Activated T-cell treated with anti-CD3 and anti-CD28 coated beads, Interleukin-2, amount 50 U/mL, for 24 hours (primary cell): ENCODE measurements around the gene POMT1.
"Not testable (repeated sequence)": the region's sequence is repeated elsewhere in the genome, so short reads cannot be mapped to it uniquely, and the experiment has no call there.

Experiments
- DNase-seq: peaks from one replicate; pipeline ENCODE4 v3.0.0-alpha.2; 2020
- H3K27ac Mint-ChIP-seq: 2 replicates; pipeline ENCODE4 v1.8.0; 2020; ENCODE audit warnings: mild to moderate bottlenecking, mixed read lengths
- H3K27me3 Mint-ChIP-seq: 2 replicates; pipeline ENCODE4 v1.8.0; 2020; ENCODE audit warnings: mixed read lengths
- H3K36me3 Mint-ChIP-seq: 2 replicates; pipeline ENCODE4 v1.8.0; 2020; ENCODE audit warnings: low read depth, mixed read lengths
- H3K4me1 Mint-ChIP-seq: 2 replicates; pipeline ENCODE4 v1.8.0; 2020; ENCODE audit warnings: low read depth, mixed read lengths
- H3K4me3 Mint-ChIP-seq: 2 replicates; pipeline ENCODE4 v1.8.0; 2020; ENCODE audit warnings: mild to moderate bottlenecking, moderate library complexity, mixed read lengths
- H3K9me3 Mint-ChIP-seq: 2 replicates; pipeline ENCODE4 v1.8.0; 2020; ENCODE audit warnings: mixed read lengths

Gene POMT1

GRCh38 chr9:131500377-131500776 lies 2.3 kb upstream of the POMT1 start:
- Mint-ChIP-seq H3K36me3 (peaks cover 78% of the 10 kb centered on the region), H3K27ac (peak overlapping the region; percentile 92), H3K9me3 (no peaks in the 10 kb centered on the region), H3K4me3 (peak overlapping the region; percentile 93), H3K27me3 (no peaks in the 10 kb centered on the region), H3K4me1 (peaks cover 71% of the 10 kb centered on the region)
- DNase-seq, result peak; percentile 74

GRCh38 chr9:131500939-131501541 lies 1.7 kb upstream of the POMT1 start:
- H3K4me3 Mint-ChIP-seq, result peak overlapping the region; percentile 93
- DNase-seq, result peak; percentile 68
- H3K27ac Mint-ChIP-seq, result peak overlapping the region; percentile 92
- H3K4me1 Mint-ChIP-seq, result peaks cover 75% of the 10 kb centered on the region
- H3K9me3 Mint-ChIP-seq, result no peaks in the 10 kb centered on the region
- H3K36me3 Mint-ChIP-seq, result peaks cover 74% of the 10 kb centered on the region
- H3K27me3 Mint-ChIP-seq, result no peaks in the 10 kb centered on the region

- H3K4me1 Mint-ChIP-seq, result peaks cover 64% of the 10 kb centered on the region
- peak overlapping the region; percentile 90 for H3K27ac Mint-ChIP-seq
- peak; percentile 75 for DNase-seq
- peaks cover 64% of the 10 kb centered on the region for H3K36me3 Mint-ChIP-seq
- no peaks in the 10 kb centered on the region for H3K27me3 Mint-ChIP-seq
- H3K4me3 Mint-ChIP-seq, result peak overlapping the region; percentile 93
- H3K9me3 Mint-ChIP-seq, result no peaks in the 10 kb centered on the region
These were observed 1.1 kb downstream of the POMT1 start for GRCh38 chr9:131503626-131504465.

GRCh38 chr9:131505012-131505411 lies 2.3 kb downstream of the POMT1 start:
- H3K36me3 Mint-ChIP-seq, result peaks cover 65% of the 10 kb centered on the region
- no peak for DNase-seq
- peaks cover 52% of the 10 kb centered on the region for H3K4me1 Mint-ChIP-seq
- no peaks in the 10 kb centered on the region for H3K9me3 Mint-ChIP-seq
- no peaks in the 10 kb centered on the region for H3K27me3 Mint-ChIP-seq
- H3K4me3 Mint-ChIP-seq, result no peak overlapping the region
- H3K27ac Mint-ChIP-seq, result no peak overlapping the region

- H3K27ac Mint-ChIP-seq, result no peak overlapping the region
- no peak overlapping the region for H3K4me3 Mint-ChIP-seq
- H3K4me1 Mint-ChIP-seq, result no peaks in the 10 kb centered on the region
- no peaks in the 10 kb centered on the region for H3K9me3 Mint-ChIP-seq
- peaks cover 51% of the 10 kb centered on the region for H3K36me3 Mint-ChIP-seq
- no peaks in the 10 kb centered on the region for H3K27me3 Mint-ChIP-seq
- no peak for DNase-seq
These were observed 8.7 kb downstream of the POMT1 start for GRCh38 chr9:131511416-131511815.

GRCh38 chr9:131511880-131512279 lies 9.2 kb downstream of the POMT1 start:
- H3K27ac Mint-ChIP-seq, result no peak overlapping the region
- DNase-seq, result no peak
- H3K4me3 Mint-ChIP-seq, result no peak overlapping the region
- H3K27me3 Mint-ChIP-seq, result no peaks in the 10 kb centered on the region
- no peaks in the 10 kb centered on the region for H3K9me3 Mint-ChIP-seq
- H3K4me1 Mint-ChIP-seq, result no peaks in the 10 kb centered on the region
- peaks cover 48% of the 10 kb centered on the region for H3K36me3 Mint-ChIP-seq

GRCh38 chr9:131513177-131513576 lies 10.5 kb downstream of the POMT1 start:
- no peaks in the 10 kb centered on the region for H3K27me3 Mint-ChIP-seq
- no peak for DNase-seq
- H3K9me3 Mint-ChIP-seq, result no peaks in the 10 kb centered on the region
- H3K4me1 Mint-ChIP-seq, result no peaks in the 10 kb centered on the region
- H3K4me3 Mint-ChIP-seq, result no peak overlapping the region
- no peak overlapping the region for H3K27ac Mint-ChIP-seq
- peaks cover 47% of the 10 kb centered on the region for H3K36me3 Mint-ChIP-seq

GRCh38 chr9:131515559-131516031 lies 12.9 kb downstream of the POMT1 start:
- not testable (repeated sequence) for H3K27ac Mint-ChIP-seq, H3K9me3 Mint-ChIP-seq, H3K27me3 Mint-ChIP-seq, DNase-seq, H3K4me1 Mint-ChIP-seq, H3K4me3 Mint-ChIP-seq
- peaks cover 51% of the 10 kb centered on the region for H3K36me3 Mint-ChIP-seq

GRCh38 chr9:131516100-131516499 lies 13.4 kb downstream of the POMT1 start:
- no peaks in the 10 kb centered on the region for H3K9me3 Mint-ChIP-seq
- H3K27me3 Mint-ChIP-seq, result no peaks in the 10 kb centered on the region
- peaks cover 51% of the 10 kb centered on the region for H3K36me3 Mint-ChIP-seq
- no peaks in the 10 kb centered on the region for H3K4me1 Mint-ChIP-seq
- DNase-seq, result no peak
- no peak overlapping the region for H3K4me3 Mint-ChIP-seq
- H3K27ac Mint-ChIP-seq, result no peak overlapping the region

- Mint-ChIP-seq H3K4me1 (no peaks in the 10 kb centered on the region), H3K27me3 (no peaks in the 10 kb centered on the region), H3K9me3 (no peaks in the 10 kb centered on the region), H3K4me3 (no peak overlapping the region), H3K27ac (no peak overlapping the region), H3K36me3 (peaks cover 51% of the 10 kb centered on the region)
- no peak for DNase-seq
These were observed 14.2 kb downstream of the POMT1 start for GRCh38 chr9:131516930-131517329.

- no peak for DNase-seq
- no peaks in the 10 kb centered on the region for H3K4me1 Mint-ChIP-seq
- H3K27ac Mint-ChIP-seq, result no peak overlapping the region
These were observed 15.1 kb downstream of the POMT1 start for GRCh38 chr9:131517761-131518190.

GRCh38 chr9:131518553-131518952 lies 15.8 kb downstream of the POMT1 start:
- peak overlapping the region; percentile 57 for H3K27ac Mint-ChIP-seq
- no peaks in the 10 kb centered on the region for H3K27me3 Mint-ChIP-seq
- H3K9me3 Mint-ChIP-seq, result no peaks in the 10 kb centered on the region
- no peak for DNase-seq
- peaks cover 62% of the 10 kb centered on the region for H3K36me3 Mint-ChIP-seq
- H3K4me1 Mint-ChIP-seq, result no peaks in the 10 kb centered on the region
- H3K4me3 Mint-ChIP-seq, result no peak overlapping the region

More at GRCh38 chr9:131517761-131518190, 15.1 kb downstream of the POMT1 start:
- no peaks in the 10 kb centered on the region for H3K27me3 Mint-ChIP-seq
- peaks cover 54% of the 10 kb centered on the region for H3K36me3 Mint-ChIP-seq
- H3K9me3 Mint-ChIP-seq, result no peaks in the 10 kb centered on the region
- H3K4me3 Mint-ChIP-seq, result no peak overlapping the region

GRCh38 chr9:131520503-131520902 lies 17.8 kb downstream of the POMT1 start:
- no peaks in the 10 kb centered on the region for H3K27me3 Mint-ChIP-seq
- no peak overlapping the region for H3K4me3 Mint-ChIP-seq
- no peak overlapping the region for H3K27ac Mint-ChIP-seq
- peaks cover 82% of the 10 kb centered on the region for H3K36me3 Mint-ChIP-seq
- DNase-seq, result no peak
- H3K4me1 Mint-ChIP-seq, result peaks cover 10% of the 10 kb centered on the region
- H3K9me3 Mint-ChIP-seq, result no peaks in the 10 kb centered on the region

- Mint-ChIP-seq H3K36me3 (peaks cover 89% of the 10 kb centered on the region), H3K4me1 (peaks cover 10% of the 10 kb centered on the region), H3K4me3 (no peak overlapping the region), H3K27me3 (no peaks in the 10 kb centered on the region), H3K27ac (no peak overlapping the region), H3K9me3 (no peaks in the 10 kb centered on the region)
- DNase-seq, result no peak
These were observed 18.5 kb downstream of the POMT1 start for GRCh38 chr9:131521203-131521602.

- peaks cover 10% of the 10 kb centered on the region for H3K4me1 Mint-ChIP-seq
- no peaks in the 10 kb centered on the region for H3K9me3 Mint-ChIP-seq
- H3K4me3 Mint-ChIP-seq, result no peak overlapping the region
- peaks cover 95% of the 10 kb centered on the region for H3K36me3 Mint-ChIP-seq
- DNase-seq, result no peak
- H3K27me3 Mint-ChIP-seq, result no peaks in the 10 kb centered on the region
- no peak overlapping the region for H3K27ac Mint-ChIP-seq
These were observed 19.1 kb downstream of the POMT1 start for GRCh38 chr9:131521822-131522221.
